HK-2 (cell line): ENCODE measurements around the gene FBXL20.
"Not testable (repeated sequence)": the region's sequence is repeated elsewhere in the genome, so short reads cannot be mapped to it uniquely, and the experiment has no call there.

Source experiments
- DNase-seq: peaks from one replicate; pipeline ENCODE4 v3.0.0-alpha.2; 2018; ENCODE audit not compliant: unreplicated experiment

Gene FBXL20

DNA sequence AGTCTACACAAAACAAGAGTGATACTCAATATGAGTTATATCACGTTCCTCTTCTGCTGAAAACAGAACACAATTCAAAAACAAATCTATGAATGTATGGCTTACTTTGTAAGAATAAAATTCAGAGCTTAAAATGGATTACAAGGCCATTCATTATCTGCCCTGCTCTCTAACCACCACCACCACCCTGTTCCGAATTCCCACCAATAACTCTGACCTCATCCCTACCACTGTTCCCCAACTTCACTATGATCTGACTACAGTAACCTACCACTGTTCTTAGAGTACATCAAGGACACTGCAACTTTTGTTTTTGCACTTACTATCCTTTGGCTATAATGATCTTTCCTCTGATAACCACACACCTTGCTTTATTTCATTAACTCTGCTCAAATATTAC is 21.3 kb downstream of the FBXL20 start:
- DNase-seq, result no peak

DNA sequence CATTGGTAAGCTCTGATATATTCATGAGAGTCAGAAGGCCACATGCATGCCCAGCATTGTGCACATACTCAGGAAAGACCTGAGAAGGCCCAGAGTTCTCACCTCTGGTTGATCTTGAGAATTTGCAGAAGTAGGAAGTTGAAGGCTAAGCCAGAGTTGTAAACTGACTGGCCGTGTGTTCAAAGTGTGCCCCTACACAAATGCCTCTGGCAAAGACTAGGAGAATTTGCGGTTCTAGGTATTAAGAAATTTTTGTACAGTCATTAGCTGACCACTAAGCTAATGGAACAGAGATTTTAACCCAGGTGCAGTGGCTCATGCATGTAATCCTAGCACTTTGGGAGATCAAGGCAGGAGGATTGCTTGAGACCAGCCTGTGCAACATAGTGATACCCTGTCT is 25.0 kb downstream of the FBXL20 start:
- no peak for DNase-seq

DNA sequence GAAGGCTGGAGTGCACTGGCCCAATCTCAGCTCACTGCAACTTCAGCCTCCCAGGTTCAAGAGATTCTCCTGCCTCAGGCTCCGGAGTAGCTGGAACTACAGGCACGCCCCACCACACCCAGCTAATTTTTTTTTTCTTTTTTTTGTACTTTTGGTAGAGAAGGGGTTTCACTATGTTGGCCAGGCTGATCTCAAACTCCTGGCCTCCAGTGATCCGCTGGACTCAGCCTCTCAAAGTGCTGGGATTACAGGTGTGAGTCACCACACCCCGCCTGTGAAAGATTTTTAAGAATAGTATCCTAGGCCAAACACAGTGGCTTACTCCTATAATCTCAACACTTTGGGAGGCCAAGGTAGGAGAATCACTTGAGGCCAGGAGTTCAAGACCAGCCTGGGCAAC is 33.6 kb downstream of the FBXL20 start:
- DNase-seq, result not testable (repeated sequence)

DNA sequence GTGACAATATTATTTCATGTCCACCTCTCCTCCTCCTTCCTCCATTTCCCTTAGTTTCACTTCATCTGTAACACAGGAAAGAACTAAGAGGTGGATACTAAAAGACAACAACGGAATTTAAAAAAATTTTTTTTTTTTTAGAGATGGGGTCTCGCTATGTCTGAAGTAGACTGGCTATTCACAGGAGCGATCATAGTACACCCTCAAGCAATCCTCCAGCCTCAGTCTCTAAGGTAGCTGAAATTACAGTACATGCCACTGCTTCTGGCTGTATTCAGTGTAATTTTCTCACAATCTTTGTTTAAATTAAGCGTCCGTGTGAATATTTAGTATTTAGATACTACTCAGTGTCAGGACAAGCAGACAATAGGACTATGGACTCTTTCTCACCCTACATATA is 35.6 kb downstream of the FBXL20 start:
- no peak for DNase-seq

DNA sequence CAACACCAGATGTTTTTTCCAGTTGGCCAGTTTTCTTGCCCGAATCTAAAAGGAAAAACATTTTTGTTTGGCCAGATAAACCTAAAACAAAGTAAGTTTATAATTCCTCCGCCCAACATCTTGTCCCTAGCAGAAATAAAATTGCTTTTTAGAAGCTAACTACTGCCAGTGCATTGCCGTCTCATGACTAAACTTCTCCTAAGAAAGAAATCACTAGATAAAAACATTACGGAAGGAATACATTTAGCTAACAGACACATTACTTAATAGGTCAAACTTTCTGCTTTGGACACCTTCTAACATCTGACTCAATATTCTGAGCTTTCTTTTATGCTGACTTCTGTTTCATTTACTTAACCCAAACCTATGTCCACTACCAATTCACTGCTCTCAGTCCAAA is 36.2 kb downstream of the FBXL20 start:
- DNase-seq, result no peak

DNA sequence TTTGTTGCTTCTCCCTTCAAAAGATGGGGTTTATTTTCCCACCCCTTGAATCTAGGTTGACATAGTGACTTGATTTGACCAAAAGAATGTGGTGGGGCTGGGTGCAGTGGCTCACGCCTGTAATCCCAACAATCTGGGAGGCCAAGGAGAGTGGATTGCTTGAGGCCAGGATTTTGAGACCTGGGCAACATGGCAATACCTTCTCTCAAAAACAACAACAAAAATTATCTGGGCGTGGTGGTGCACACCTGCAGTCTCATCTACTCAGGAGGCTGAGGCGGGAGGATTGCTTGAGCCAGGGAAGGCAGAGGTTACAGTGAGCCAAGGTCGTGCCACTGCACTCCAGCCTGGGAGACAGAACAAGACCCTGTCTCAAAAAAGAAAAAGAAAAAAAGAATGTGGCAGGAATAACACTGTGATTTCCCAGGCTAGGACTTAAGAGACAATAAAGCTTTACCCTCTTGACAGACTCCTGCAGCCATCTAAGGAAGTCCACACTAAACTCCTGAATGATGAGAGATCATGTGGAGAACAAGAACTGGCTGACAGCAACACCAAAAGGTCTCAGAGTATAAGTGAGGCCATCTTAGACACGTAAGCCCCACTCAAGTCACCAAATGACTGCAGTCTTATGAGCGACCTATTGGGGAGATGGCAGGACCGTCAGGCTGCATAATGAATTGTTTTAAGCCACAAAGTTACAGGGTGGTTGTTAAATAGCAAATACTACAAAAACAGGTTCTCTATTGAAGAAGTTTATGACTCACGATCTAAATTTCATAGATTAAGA is 37.0 kb downstream of the FBXL20 start:
- DNase-seq, result no peak

DNA sequence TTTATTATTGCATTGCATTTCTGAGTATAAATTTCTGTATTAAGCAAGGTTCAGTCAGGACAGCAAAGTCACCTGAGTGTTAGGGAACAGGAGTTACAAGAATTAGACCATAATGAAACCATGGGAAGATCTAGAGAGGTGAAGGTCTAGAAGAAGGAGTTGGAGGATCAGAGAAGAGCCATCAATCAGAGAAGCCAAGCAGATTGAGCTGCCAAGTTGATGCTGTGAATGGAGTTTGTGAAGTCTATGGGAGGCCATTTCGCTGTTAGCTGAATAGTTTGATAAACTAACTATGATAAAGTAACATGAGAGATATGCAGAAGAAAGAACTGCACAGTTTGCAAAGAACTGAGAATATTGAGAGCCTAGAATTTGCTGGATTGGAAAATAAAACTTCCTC is 40.4 kb downstream of the FBXL20 start:
- no peak for DNase-seq

DNA sequence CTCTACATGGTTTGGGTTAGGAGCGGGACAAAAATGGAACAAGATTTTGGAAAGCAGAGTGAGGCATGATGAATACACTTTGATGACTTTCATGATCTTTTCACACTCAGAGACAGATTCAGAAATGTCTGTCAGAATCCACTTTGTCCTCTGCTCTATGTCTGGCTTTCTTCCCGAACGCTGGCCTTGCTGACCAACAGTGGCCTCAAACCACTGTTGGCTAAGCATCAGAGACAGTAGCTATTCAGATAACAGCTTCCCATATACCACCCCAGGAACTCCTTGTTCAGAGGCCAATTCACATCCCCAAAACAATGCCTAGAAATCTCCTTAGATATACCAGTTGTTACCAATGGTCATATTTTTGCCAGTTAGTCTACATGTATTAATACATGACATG is 40.9 kb downstream of the FBXL20 start:
- no peak for DNase-seq

DNA sequence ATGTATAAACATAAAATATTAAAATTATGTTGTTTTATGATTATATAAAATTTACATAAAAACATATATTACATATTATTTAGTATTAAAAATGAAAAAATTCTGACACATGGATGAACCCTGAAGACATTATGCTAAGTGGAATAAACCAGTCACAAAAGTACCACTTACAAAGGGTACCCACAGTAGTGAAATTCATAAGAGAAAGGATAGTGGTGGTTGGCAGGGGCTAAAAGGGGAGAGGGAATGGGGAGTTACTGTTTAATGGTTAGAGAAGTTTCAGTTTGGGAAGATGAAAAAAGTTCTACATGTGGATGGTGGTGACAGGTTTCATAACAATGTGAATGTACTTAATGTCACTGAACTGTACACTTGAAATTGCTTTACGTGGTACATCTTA is 41.4 kb downstream of the FBXL20 start:
- no peak for DNase-seq

DNA sequence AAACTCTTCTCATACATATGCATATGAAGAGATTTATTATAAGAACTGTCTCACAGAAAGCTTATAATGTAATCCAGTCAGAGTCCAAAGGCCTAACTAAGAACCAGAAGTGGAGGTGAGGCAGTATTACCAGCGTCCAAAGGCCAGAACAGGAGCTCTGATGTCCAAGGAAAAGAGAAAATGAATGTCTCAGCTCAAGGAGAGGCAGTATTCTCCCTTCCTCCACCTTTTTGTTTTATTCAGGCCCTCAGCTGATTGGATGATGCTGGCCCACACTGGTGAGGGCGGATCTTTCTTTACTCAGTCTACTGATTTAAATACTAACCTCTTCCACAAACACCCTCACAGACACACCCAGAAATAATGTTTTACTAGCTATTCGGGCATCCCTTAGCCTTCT is 43.4 kb downstream of the FBXL20 start:
- DNase-seq, result no peak

DNA sequence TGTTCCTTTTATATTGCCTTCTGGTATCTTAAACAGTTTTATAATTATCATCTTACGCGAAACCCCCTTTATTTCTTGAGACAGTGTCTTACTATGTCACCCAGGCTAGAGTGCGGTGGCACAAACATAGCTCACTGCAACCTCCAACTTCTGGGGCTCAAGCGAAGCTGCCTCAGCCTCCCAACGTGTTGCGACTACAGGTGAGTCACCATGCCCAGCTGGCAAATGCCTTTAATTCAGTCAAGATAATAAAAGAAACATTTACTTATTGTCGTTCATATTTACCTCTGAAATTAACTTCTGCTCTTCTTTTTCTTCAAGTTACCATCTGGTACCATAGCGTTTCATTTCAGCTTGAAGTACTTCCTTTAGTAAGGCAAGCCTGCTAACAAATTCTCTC is 43.9 kb downstream of the FBXL20 start:
- DNase-seq, result no peak

DNA sequence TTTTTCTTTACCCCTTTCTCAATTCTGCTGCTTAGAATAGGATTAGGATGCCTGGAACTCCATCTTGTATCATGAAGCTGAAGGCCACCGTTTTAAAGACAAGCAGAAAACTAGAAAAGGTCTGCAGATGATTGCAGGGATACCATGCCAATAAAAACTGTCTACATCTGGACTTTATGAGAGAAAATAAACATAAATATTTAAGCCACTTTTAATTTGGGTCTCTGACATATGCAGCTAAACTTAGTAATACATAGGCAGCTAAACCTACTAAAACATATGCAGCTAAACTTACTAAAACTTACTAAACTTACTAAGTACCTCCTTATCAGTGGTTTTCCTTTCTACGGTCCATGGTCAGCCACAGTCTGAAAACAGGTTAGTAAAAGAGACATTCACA is 48.4 kb downstream of the FBXL20 start:
- no peak for DNase-seq

DNA sequence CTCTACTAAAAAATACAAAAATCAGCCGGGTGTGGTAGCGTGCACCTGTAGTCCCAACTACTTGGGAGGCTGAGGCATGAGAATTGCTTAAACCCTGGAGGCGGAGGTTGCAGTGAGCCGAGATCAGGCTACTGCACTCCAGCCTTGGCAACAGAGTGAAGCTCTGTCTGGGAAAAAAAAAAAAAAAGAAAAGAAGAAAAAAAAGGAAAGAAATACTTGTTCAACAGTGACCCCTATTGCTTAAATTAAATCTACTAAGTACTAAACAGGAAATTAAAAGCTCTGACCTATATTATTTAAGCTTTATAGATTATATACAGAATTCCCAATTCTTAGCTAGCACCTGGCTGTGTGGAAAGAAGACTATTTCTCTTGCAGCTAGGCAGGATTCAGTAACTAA is 48.9 kb downstream of the FBXL20 start:
- no peak for DNase-seq

DNA sequence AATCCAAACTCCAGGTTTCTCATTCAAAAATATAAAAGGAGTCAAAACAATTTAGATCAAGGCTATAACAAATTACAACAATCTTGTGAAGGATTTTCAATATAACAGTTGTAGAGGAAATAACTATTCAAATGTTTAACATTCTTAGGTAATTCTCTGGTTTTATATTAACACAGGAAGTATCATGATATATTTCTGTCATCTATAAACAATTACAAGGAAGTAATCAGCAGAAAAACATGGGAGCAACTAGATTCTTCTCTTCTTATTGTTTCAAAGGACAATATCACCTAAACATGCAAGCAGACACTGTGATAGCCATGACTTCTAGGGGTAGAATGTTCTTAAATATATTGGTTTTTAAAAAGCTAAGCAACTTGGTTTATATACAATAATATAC is 49.9 kb downstream of the FBXL20 start:
- DNase-seq, result no peak

DNA sequence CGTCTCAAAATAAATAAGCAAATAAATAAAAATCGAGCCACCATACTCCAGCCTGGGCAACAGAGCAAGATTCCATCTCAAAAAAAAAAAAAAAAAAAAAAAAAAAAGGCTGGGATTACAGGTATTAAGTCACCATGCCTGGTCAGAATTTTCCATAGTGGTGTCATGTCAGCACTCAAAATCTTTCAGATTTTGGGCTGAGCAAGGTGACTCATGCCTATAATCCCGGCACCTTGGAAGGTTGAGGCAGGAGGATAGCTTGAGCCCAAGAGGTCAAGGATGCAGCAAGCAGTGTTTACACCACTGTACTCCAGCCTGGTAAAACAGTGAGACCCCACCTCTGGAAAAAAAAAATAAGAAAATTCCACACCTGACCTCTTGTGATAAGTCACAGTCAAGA is 52.2 kb downstream of the FBXL20 start:
- no peak for DNase-seq

DNA sequence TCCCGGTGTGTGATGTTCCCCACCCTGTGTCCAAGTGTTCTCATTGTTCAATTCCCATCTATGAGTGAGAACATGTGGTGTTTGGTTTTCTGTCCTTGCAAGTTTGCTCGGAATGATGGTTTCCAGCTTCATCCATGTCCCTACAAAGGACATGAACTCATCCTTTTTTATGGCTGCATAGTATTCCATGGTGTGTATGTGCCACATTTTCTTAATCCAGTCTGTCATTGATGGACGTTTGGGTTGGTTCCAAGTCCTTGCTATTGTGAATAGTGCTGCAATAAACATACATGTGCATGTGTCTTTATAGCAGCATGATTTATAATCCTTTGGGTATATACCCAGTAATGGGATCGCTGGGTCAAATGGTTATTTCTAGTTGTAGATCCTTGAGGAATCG is 54.6 kb downstream of the FBXL20 start:
- DNase-seq, result not testable (repeated sequence)

DNA sequence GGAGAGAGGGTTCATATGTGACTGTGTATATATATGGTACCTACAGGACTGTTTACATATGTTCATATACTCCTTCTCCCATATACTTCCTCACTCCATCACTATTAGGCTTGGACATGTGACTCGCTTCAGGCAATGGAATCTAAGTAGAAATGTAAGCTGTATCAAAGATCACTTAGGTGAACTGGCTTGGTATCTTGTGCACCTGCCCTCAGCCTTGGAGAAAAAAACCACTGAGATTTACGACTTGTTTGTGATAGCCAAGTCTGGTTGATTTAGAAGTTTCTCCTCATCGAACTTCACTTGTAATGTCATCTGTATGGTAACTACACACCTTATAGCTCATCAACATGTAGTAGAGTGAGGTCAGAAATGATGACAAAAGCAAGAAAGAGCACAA is 59.9 kb downstream of the FBXL20 start:
- DNase-seq, result no peak

DNA sequence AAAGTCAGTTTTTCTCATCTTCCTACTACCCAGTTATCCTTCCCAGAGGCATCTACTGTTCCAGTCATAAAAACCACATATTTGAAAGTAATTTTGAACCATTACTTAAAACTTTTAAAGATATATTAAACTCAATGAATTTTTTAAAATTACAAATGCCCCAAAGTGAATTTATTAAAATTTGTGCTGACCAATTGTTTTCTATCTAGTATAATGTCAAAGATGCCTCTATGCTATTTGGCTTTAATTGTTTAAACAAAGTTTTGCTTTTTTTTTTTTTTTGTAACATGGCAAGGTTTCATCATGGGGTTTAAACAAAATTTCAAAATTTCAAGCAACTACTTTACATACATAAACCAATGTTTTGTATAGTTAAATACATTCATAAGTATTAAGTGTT is 60.7 kb downstream of the FBXL20 start:
- no peak for DNase-seq

DNA sequence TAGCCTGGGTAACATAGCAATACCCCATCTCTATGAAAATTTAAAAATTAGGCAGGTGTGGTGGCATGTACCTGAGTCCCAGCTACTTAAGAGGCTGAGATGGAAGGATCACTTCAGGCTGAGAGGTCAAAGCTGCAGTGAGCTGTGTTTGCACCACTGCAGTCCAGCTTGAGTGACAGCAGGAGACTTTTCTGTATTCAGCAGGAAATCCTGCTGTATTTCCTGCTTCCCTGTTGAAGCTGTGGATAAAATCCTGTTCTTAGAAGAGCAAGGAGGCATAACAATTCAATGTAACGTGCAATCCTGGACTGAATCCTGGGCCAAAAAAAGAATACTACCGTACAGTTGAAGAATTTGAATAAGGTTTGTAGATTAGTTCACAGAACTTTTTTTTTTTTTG is 62.2 kb downstream of the FBXL20 start:
- no peak for DNase-seq

DNA sequence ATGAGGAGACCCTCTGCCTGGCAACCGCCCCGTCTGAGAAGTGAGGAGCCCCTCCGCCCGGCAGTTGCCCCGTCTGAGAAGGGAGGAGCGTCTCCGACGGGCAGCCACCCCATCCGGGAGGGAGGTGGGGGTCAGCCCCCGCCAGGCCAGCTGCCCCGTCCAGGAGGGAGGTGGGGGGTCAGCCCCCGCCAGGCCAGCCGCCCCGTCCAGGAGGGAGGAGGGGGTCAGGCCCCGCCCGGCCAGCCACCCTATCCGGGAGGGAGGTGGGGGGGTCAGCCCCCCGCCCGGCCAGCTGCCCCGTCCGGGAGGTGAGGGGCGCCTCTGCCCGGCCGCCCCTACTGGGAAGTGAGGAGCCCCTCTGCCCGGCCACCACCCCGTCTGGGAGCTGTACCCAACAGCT is 63.8 kb downstream of the FBXL20 start:
- DNase-seq, result not testable (repeated sequence)

DNA sequence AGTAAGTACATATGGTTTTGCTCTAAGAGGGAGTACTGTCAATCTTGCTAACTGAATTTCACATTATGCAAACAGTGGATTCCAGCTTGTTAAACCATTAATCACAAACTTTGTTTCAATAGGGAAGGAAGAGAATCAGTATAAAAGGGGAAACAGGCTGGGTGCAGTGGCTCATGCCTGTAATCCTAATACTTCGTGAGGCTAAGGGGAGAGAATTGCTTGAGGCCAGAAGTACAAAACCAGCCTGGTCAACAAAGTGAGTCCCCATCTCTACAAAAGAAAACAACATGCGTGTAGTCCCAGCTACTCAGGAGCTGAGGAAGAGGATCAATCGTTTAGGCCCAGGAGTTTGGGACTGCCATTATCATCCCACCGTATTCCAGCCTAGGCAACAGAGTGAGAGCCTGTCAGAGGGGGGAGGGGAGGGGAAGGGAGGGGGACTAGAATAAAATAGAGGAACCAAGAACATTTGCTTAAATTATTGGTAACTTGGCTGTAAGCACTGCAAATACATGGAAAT is 65.7 kb downstream of the FBXL20 start:
- DNase-seq, result no peak

DNA sequence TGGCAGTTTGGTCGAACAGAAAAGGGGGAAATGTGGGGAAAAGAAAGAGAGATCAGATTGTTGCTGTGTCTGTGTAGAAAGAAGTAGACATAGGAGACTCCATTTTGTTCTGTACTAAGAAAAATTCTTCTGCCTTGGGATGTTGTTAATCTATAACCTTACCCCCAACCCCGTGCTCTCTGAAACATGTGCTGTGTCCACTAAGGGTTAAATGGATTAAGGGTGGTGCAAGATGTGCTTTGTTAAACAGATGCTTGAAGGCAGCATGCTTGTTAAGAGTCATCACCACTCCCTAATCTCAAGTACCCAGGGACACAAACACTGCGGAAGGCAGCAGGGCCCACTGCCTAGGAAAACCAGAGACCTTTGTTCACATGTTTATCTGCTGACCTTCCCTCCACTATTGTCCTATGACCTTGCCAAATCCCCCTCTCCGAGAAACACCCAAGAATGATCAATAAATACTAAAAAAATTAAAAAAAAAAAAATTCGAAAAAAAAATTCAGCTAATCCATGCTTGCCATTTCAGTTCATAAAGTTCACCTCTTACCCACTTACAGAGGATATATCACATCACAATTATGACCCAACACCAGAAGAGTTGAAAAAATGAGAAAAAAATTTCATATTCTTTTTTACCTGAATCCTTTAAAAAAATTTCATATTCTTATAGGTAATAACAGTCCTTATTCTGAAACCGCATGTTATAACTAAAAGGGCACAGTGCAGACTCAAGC is 67.2 kb downstream of the FBXL20 start:
- DNase-seq, result not testable (repeated sequence)

DNA sequence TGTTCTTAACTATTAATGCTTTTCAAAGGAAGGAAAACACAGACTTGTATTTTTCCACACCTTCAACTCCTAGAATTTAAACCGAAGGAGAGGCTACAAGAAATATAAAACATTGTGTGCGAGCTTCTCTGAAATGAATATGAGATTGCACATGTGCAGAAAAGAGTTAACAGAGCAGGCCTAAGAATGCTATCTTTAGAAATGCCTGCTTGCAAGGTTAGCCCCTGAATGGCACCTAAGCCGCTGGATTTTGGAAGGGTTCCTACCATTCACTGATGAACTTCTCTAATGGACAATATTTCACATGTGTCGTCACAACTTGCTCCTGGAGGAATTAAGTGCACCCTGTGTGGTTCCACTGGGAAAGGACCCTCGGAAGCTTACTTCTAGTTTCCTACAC is 69.3 kb downstream of the FBXL20 start:
- no peak for DNase-seq
